DND-41 (cell line): ENCODE results near the gene SUPT7L.

Experiments used
- ATAC-seq: fragments of 200-7000 bp; cut with Tn5 transposase; 3 replicates; pipeline ENCODE4 v1.9.1; 2021; ENCODE audit warnings: low read depth; ENCODE audit not compliant: insufficient read depth
- DNase-seq: peaks from one replicate; pipeline ENCODE4 v3.0.0-alpha.2; 2020
- H2AFZ ChIP-seq: 2 replicates; pipeline ENCODE4 v1.6.0; 2012; ENCODE audit warnings: low read depth, low read length
- H3K27ac ChIP-seq: 2 replicates; pipeline ENCODE4 v1.5.1; 2012; ENCODE audit warnings: low read length, inconsistent platforms
- H3K27me3 ChIP-seq: fragments of 200-600 bp; sonication (generic); 2 replicates; pipeline ENCODE4 v1.6.0; 2012; ENCODE audit warnings: low read length, mild to moderate bottlenecking, inconsistent platforms; ENCODE audit not compliant: insufficient read depth, poor library complexity
- H3K36me3 ChIP-seq: 2 replicates; pipeline ENCODE4 v1.5.1; 2012; ENCODE audit warnings: low read length, inconsistent platforms; ENCODE audit not compliant: insufficient read depth
- H3K4me1 ChIP-seq: 2 replicates; pipeline ENCODE4 v1.5.1; 2012; ENCODE audit warnings: mild to moderate bottlenecking, low read length; ENCODE audit not compliant: insufficient read depth
- H3K4me2 ChIP-seq: 2 replicates; pipeline ENCODE4 v1.6.0; 2012; ENCODE audit warnings: mild to moderate bottlenecking, moderate library complexity, low read length, inconsistent platforms; ENCODE audit not compliant: insufficient read depth
- H3K4me3 ChIP-seq, 2 experiments: fragments of 200-600 bp in 1 of 2; shearing (Covaris generic) in 1 of 2; 2 replicates each; pipeline ENCODE4 v1.5.1; 2012 to 2016; ENCODE audit warnings: inconsistent platforms in 2 of 2, low read length in 2 of 2, mild to moderate bottlenecking in 2 of 2, low read depth in 1 of 2, moderate library complexity in 1 of 2
- H3K79me2 ChIP-seq: 2 replicates; pipeline ENCODE4 v1.6.0; 2012; ENCODE audit warnings: low read length, inconsistent platforms; ENCODE audit not compliant: insufficient read depth
- H3K9ac ChIP-seq: 2 replicates; pipeline ENCODE4 v1.6.0; 2012; ENCODE audit warnings: low read depth, mild to moderate bottlenecking, inconsistent platforms, low read length, moderate library complexity
- H3K9me3 ChIP-seq: 2 replicates; pipeline ENCODE4 v1.5.1; 2012; ENCODE audit warnings: low read length, moderate library complexity, mild to moderate bottlenecking, inconsistent platforms; ENCODE audit not compliant: insufficient read depth, severe bottlenecking
- H4K20me1 ChIP-seq: 2 replicates; pipeline ENCODE4 v1.6.0; 2012; ENCODE audit warnings: low read length; ENCODE audit not compliant: insufficient read depth
- EZH2 ChIP-seq: IDR thresholded peaks from 3 replicates; pipeline ENCODE4 v1.6.1; 2012; ENCODE audit warnings: borderline replicate concordance, low read depth, mild to moderate bottlenecking, moderate library complexity, low read length, inconsistent platforms; ENCODE audit not compliant: severe bottlenecking
- TF ChIP-seq, protein P1 (sequence below): IDR thresholded peaks from 2 replicates; pipeline ENCODE4 v1.5.1; 2012; ENCODE audit warnings: borderline replicate concordance, low read length, moderate library complexity, mild to moderate bottlenecking; ENCODE audit not compliant: poor library complexity, severe bottlenecking; ENCODE audit errors: extremely low read depth

SUPT7L gene

DNA sequence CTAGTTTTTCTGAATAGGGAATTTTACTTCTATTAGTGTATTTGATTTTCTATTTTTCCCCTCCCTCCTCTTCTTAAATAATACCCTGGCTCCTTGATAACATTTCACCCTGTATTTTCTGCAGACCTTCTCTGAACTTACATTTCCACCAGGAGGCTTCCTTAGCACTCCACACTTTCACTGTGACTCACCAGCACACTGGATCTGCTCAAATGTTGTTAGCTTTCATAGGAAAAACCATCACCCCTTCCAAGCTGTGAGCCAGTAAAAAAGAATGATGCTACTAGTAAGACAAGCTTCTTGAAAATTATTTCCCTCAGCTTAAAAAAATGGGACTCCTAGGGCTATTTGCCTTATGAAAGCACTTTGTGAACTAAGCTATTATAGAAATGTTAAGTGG is 16.1 kb downstream of the SUPT7L start:
- Histone ChIP-seq H3K9ac (no peak overlapping the region), H3K79me2 (no peaks in the 10 kb centered on the region), H3K4me1 (no peaks in the 10 kb centered on the region), H3K27me3 (no peaks in the 10 kb centered on the region), H3K9me3 (no peaks in the 10 kb centered on the region), H3K36me3 (peaks cover 77% of the 10 kb centered on the region), H3K4me3 (no peak overlapping the region), H3K27ac (no peak overlapping the region), H2AFZ (no peak overlapping the region), H4K20me1 (no peaks in the 10 kb centered on the region), H3K4me2 (no peak overlapping the region)
- DNase-seq (no peak), ATAC-seq (no peak)
- TF ChIP-seq, protein P1, sequence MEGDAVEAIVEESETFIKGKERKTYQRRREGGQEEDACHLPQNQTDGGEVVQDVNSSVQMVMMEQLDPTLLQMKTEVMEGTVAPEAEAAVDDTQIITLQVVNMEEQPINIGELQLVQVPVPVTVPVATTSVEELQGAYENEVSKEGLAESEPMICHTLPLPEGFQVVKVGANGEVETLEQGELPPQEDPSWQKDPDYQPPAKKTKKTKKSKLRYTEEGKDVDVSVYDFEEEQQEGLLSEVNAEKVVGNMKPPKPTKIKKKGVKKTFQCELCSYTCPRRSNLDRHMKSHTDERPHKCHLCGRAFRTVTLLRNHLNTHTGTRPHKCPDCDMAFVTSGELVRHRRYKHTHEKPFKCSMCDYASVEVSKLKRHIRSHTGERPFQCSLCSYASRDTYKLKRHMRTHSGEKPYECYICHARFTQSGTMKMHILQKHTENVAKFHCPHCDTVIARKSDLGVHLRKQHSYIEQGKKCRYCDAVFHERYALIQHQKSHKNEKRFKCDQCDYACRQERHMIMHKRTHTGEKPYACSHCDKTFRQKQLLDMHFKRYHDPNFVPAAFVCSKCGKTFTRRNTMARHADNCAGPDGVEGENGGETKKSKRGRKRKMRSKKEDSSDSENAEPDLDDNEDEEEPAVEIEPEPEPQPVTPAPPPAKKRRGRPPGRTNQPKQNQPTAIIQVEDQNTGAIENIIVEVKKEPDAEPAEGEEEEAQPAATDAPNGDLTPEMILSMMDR, result no peak
- no peak for TF ChIP-seq EZH2

DNA sequence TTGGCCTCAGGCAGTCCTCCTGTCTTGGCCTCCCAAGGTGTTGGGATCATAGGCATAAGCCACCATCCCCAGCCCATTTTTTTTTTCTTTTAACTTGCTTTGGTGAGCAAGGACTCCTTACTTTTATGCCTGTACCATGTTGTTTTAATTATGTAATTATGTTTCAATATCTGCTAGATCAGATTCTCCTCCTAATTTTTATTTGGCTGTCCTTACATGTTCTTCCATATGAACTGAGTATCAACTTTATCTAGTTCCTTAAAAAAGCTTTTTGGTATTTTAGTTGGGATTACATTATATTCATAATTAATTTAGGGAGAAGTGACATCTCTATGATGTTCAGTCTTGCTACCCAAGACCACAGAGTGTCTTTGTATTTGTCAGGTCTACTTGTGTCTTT is 18.2 kb downstream of the SUPT7L start:
- H3K79me2 ChIP-seq, result no peaks in the 10 kb centered on the region
- H3K36me3 ChIP-seq, result peaks cover 78% of the 10 kb centered on the region
- no peaks in the 10 kb centered on the region for H4K20me1 ChIP-seq
- no peak overlapping the region for H2AFZ ChIP-seq
- TF ChIP-seq EZH2, result no peak
- TF ChIP-seq, protein P1, result no peak
- H3K9me3 ChIP-seq, result no peaks in the 10 kb centered on the region
- no peaks in the 10 kb centered on the region for H3K4me1 ChIP-seq
- no peak overlapping the region for H3K4me3 ChIP-seq
- H3K27ac ChIP-seq, result no peak overlapping the region
- ATAC-seq (no peak), DNase-seq (no peak)
- no peak overlapping the region for H3K9ac ChIP-seq
- H3K27me3 ChIP-seq, result no peaks in the 10 kb centered on the region
- no peak overlapping the region for H3K4me2 ChIP-seq

DNA sequence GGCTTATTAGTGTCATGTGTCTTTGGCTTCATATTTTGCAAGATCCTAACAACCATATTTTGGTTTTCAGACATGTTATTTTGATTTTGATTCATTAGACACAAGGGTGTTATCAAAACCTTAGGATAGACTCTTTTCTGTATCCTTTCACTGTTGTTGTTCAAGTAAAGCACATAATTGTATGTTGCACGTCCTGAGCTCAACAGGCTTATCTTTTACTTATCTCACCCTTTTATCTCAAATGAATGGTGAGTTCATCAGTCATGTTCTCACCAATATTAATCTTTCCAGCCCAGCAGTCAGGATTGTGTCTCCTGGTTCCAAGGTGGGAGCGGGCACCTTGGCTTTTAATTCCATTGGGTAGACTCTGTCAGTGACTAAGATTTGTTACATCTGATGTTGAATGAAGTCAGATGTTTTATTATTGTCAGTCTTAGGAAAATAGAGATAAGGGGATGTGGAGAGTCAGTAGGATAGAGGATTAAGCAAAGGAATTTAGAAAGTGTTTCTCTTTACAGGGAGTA is 22.6 kb downstream of the SUPT7L start:
- no peak for ATAC-seq
- DNase-seq, result no peak
- H4K20me1 ChIP-seq, result no peaks in the 10 kb centered on the region
- no peak overlapping the region for H3K9ac ChIP-seq
- no peaks in the 10 kb centered on the region for H3K9me3 ChIP-seq
- no peaks in the 10 kb centered on the region for H3K79me2 ChIP-seq
- TF ChIP-seq, protein P1, result no peak
- TF ChIP-seq EZH2, result no peak
- H3K27ac ChIP-seq, result no peak overlapping the region
- no peak overlapping the region for H3K4me2 ChIP-seq
- no peak overlapping the region for H2AFZ ChIP-seq
- peaks cover 85% of the 10 kb centered on the region for H3K36me3 ChIP-seq
- no peak overlapping the region for H3K4me3 ChIP-seq
- no peaks in the 10 kb centered on the region for H3K4me1 ChIP-seq
- H3K27me3 ChIP-seq, result no peaks in the 10 kb centered on the region

DNA sequence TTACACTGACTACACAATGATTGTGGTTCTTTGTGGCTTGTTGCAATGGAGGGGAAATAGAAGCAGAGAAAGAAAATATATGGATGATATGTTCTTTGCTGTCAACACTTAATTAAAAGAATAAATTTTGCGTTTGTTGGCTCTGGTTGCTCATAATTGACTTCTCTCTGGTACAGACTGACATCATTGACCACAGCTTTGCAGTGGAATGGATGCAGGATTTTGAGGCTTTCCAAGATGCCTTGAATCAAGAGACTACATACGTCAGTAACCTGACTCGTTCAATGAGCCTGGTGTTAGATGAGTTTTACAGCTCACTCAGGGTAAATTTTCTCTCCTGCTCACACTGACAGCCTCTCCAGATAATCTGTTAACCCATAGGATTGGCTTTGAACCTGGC is 24.7 kb downstream of the SUPT7L start:
- DNase-seq (no peak), ATAC-seq (no peak)
- no peaks in the 10 kb centered on the region for H3K9me3 ChIP-seq
- TF ChIP-seq EZH2, result no peak
- TF ChIP-seq, protein P1, result no peak
- H3K4me2 ChIP-seq, result no peak overlapping the region
- no peaks in the 10 kb centered on the region for H3K79me2 ChIP-seq
- no peak overlapping the region for H3K4me3 ChIP-seq
- no peak overlapping the region for H2AFZ ChIP-seq
- H3K27me3 ChIP-seq, result no peaks in the 10 kb centered on the region
- no peaks in the 10 kb centered on the region for H3K4me1 ChIP-seq
- no peak overlapping the region for H3K27ac ChIP-seq
- no peaks in the 10 kb centered on the region for H4K20me1 ChIP-seq
- no peak overlapping the region for H3K9ac ChIP-seq
- H3K36me3 ChIP-seq, result peaks cover 89% of the 10 kb centered on the region
